IMR-90 (cell line): ENCODE data around the gene CCDC102B. TPM values are rescaled to one million over a fixed set of nuclear protein-coding genes. Genes with fewer than 3 reads are reported as not detected.

Experiments
- ATAC-seq: fragments of 200-7000 bp; cut with Tn5 transposase; 2 replicates; pipeline ENCODE4 v1.9.1; 2020; ENCODE audit warnings: low read depth, mild to moderate bottlenecking, moderate library complexity
- BruUV-seq: library from RNA; stranded (reverse); fragments of 400-500 nt; replicated peaks from 2 replicates; lab custom pipeline; 2021; lab: Mats Ljungman, UMichigan
- CTCF ChIA-PET: fragments of 300-600 bp; formaldehyde crosslinking; extraction: SDS; loops from one replicate; lab custom pipeline; 2021; ENCODE audit warnings: antibody characterized with exemption; lab: Yijun Ruan, JAX
- POLR2A ChIA-PET: fragments of 300-600 bp; sonication (Branson Sonifier 250); formaldehyde crosslinking; loops from one replicate; lab custom pipeline; 2022; ENCODE audit warnings: antibody characterized with exemption; ENCODE audit not compliant: unreplicated experiment; lab: Charles Lee
- DNase-seq: peaks from one replicate; pipeline ENCODE4 v3.0.0; 2013
- H2AFZ ChIP-seq: replicated peaks from 2 replicates; pipeline ENCODE3; 2013; ENCODE audit warnings: low read length, mild to moderate bottlenecking; ENCODE audit not compliant: poor library complexity
- H2AK5ac ChIP-seq: 2 replicates; pipeline ENCODE4 v1.6.1; 2013; ENCODE audit warnings: low read depth, low read length, inconsistent platforms
- H2AK9ac ChIP-seq: replicated peaks from 2 replicates; pipeline ENCODE3; 2013; ENCODE audit warnings: mild to moderate bottlenecking, low read depth, low read length, moderate library complexity; ENCODE audit not compliant: poor library complexity
- H2BK120ac ChIP-seq: 2 replicates; pipeline ENCODE4 v1.6.1; 2013; ENCODE audit warnings: low read depth, low read length, inconsistent platforms
- H2BK15ac ChIP-seq: 3 replicates; pipeline ENCODE4 v1.6.1; 2013; ENCODE audit warnings: low read depth, low read length, inconsistent platforms
- H2BK20ac ChIP-seq: 2 replicates; pipeline ENCODE4 v1.6.1; 2013; ENCODE audit warnings: low read depth, mild to moderate bottlenecking, inconsistent platforms, low read length, moderate library complexity
- H2BK5ac ChIP-seq: 2 replicates; pipeline ENCODE4 v1.6.1; 2013; ENCODE audit warnings: mild to moderate bottlenecking, low read depth, low read length, inconsistent platforms; ENCODE audit not compliant: poor library complexity, severe bottlenecking
- H3K14ac ChIP-seq: replicated peaks from 2 replicates; pipeline ENCODE4 v1.6.1; 2013; ENCODE audit warnings: low read depth, low read length, inconsistent platforms
- H3K18ac ChIP-seq: 2 replicates; pipeline ENCODE4 v1.6.1; 2013; ENCODE audit warnings: low read depth, low read length, control low read depth
- H3K23ac ChIP-seq: 2 replicates; pipeline ENCODE4 v1.6.1; 2013; ENCODE audit warnings: low read depth, low read length, inconsistent platforms
- H3K27ac ChIP-seq: 2 replicates; pipeline ENCODE4 v1.5.1; 2013; ENCODE audit warnings: mild to moderate bottlenecking, control low read depth, low read length; ENCODE audit not compliant: insufficient read depth
- H3K27me3 ChIP-seq: 2 replicates; pipeline ENCODE4 v1.6.1; 2013; ENCODE audit warnings: low read length; ENCODE audit not compliant: control insufficient read depth, insufficient read depth
- H3K36me3 ChIP-seq: 2 replicates; pipeline ENCODE4 v1.6.1; 2013; ENCODE audit warnings: low read length, mixed read lengths; ENCODE audit not compliant: control insufficient read depth, insufficient read depth
- H3K4ac ChIP-seq: 2 replicates; pipeline ENCODE4 v1.6.1; 2013; ENCODE audit warnings: low read depth, low read length, inconsistent platforms
- H3K4me1 ChIP-seq: 2 replicates; pipeline ENCODE4 v1.6.1; 2013; ENCODE audit warnings: low read length, mixed read lengths; ENCODE audit not compliant: control insufficient read depth, insufficient read depth
- H3K4me2 ChIP-seq: 2 replicates; pipeline ENCODE4 v1.6.1; 2013; ENCODE audit warnings: low read depth, mild to moderate bottlenecking, control low read depth, low read length, moderate library complexity
- H3K4me3 ChIP-seq: 2 replicates; pipeline ENCODE4 v1.5.1; 2013; ENCODE audit warnings: low read depth, mild to moderate bottlenecking, control low read depth, low read length, moderate library complexity; ENCODE audit not compliant: insufficient read depth
- H3K56ac ChIP-seq: 2 replicates; pipeline ENCODE4 v1.6.1; 2013; ENCODE audit warnings: low read length, inconsistent platforms; ENCODE audit not compliant: insufficient read depth; ENCODE audit errors: extremely low read depth
- H3K79me1 ChIP-seq, 2 experiments: 2 replicates each; pipeline ENCODE4 v1.6.1; 2013; ENCODE audit warnings: low read length in 2 of 2, inconsistent platforms in 1 of 2, low read depth in 1 of 2
- H3K9ac ChIP-seq: 2 replicates; pipeline ENCODE4 v1.6.1; 2013; ENCODE audit warnings: low read depth, low read length, control low read depth
- H3K9me1 ChIP-seq: 2 replicates; pipeline ENCODE4 v1.6.1; 2013; ENCODE audit warnings: low read length, inconsistent platforms; ENCODE audit not compliant: insufficient read depth
- H3K9me3 ChIP-seq: 2 replicates; pipeline ENCODE4 v1.6.1; 2013; ENCODE audit warnings: low read length; ENCODE audit not compliant: control insufficient read depth, insufficient read depth
- H4K20me1 ChIP-seq: 2 replicates; pipeline ENCODE4 v1.6.1; 2013; ENCODE audit warnings: low read length, inconsistent platforms; ENCODE audit not compliant: insufficient read depth
- H4K5ac ChIP-seq: 2 replicates; pipeline ENCODE4 v1.6.1; 2013; ENCODE audit warnings: mild to moderate bottlenecking, low read depth, low read length, control low read depth
- H4K8ac ChIP-seq, 2 experiments: 2 replicates each; pipeline ENCODE4 v1.6.1; 2013; ENCODE audit warnings: low read depth in 2 of 2, low read length in 2 of 2, control low read depth in 1 of 2, inconsistent platforms in 1 of 2
- H4K91ac ChIP-seq: 2 replicates; pipeline ENCODE4 v1.6.1; 2013; ENCODE audit warnings: low read depth, low read length, inconsistent platforms; ENCODE audit not compliant: insufficient read depth
- BHLHE40 ChIP-seq: fragments of 150-350 bp; IDR thresholded peaks from 2 replicates; pipeline ENCODE4 v1.6.1; 2016; ENCODE audit warnings: mild to moderate bottlenecking, low read depth, low read length
- CEBPB ChIP-seq: IDR thresholded peaks from 2 replicates; pipeline ENCODE4 v1.6.1; 2012; ENCODE audit warnings: low read depth, low read length, improper control_type of control experiment
- CHD1 ChIP-seq: IDR thresholded peaks from 2 replicates; pipeline ENCODE4 v1.6.1; 2012; ENCODE audit warnings: low read depth, low read length, improper control_type of control experiment
- CTCF ChIP-seq: conservative IDR thresholded peaks from 2 replicates; pipeline ENCODE4 v1.5.1; 2012; ENCODE audit warnings: mild to moderate bottlenecking, low read depth, low read length, improper control_type of control experiment
- ELK1 ChIP-seq: fragments of 150-350 bp; IDR thresholded peaks from 2 replicates; pipeline ENCODE4 v1.6.1; 2016; ENCODE audit warnings: low read depth, mild to moderate bottlenecking, low read length, moderate library complexity, borderline replicate concordance
- FOS ChIP-seq: fragments of 150-350 bp; IDR thresholded peaks from 2 replicates; pipeline ENCODE4 v1.6.1; 2016; ENCODE audit warnings: low read depth, low read length
- MAFK ChIP-seq: IDR thresholded peaks from 2 replicates; pipeline ENCODE4 v1.6.1; 2012; ENCODE audit warnings: low read depth, low read length, improper control_type of control experiment
- MAZ ChIP-seq: IDR thresholded peaks from 2 replicates; pipeline ENCODE4 v1.6.1; 2012; ENCODE audit warnings: low read depth, mild to moderate bottlenecking, low read length, improper control_type of control experiment, moderate library complexity, borderline replicate concordance
- MXI1 ChIP-seq: IDR thresholded peaks from 2 replicates; pipeline ENCODE4 v1.6.1; 2012; ENCODE audit warnings: low read depth, mild to moderate bottlenecking, low read length, moderate library complexity, borderline replicate concordance
- NFE2L2 ChIP-seq: fragments of 150-350 bp; IDR thresholded peaks from 2 replicates; pipeline ENCODE4 v1.6.1; 2016; ENCODE audit warnings: low read depth, mild to moderate bottlenecking, low read length
- POLR2A ChIP-seq: IDR thresholded peaks from 2 replicates; pipeline ENCODE4 v1.6.1; 2012; ENCODE audit warnings: mild to moderate bottlenecking, low read depth, low read length
- RAD21 ChIP-seq: IDR thresholded peaks from 2 replicates; pipeline ENCODE4 v1.6.1; 2012; ENCODE audit warnings: low read length, improper control_type of control experiment
- RCOR1 ChIP-seq: IDR thresholded peaks from 2 replicates; pipeline ENCODE4 v1.6.1; 2012; ENCODE audit warnings: mild to moderate bottlenecking, low read length, improper control_type of control experiment; ENCODE audit not compliant: insufficient replicate concordance
- RFX5 ChIP-seq: IDR thresholded peaks from 2 replicates; pipeline ENCODE4 v1.8.0; 2012; ENCODE audit warnings: low read depth, mild to moderate bottlenecking, low read length, moderate library complexity
- SMC3 ChIP-seq: fragments of 150-350 bp; IDR thresholded peaks from 2 replicates; pipeline ENCODE4 v1.6.1; 2016; ENCODE audit warnings: low read depth, mild to moderate bottlenecking, antibody characterized with exemption, low read length, moderate library complexity
- WGBS, 2 experiments: methylation state at CpG; one replicate each; pipeline versions ENCODE4 v1.1.5 to v1.1.7; 2013; ENCODE audit warnings: missing lambda C conversion rate in 2 of 2; ENCODE audit not compliant: insufficient read length in 1 of 2; ENCODE audit errors: extremely low coverage in 2 of 2; 5-methylcytosine and 5-hydroxymethylcytosine counted together
- dilution Hi-C: fragments of 300-500 bp; cut with HindIII; formaldehyde crosslinking; loops from one replicate; pipeline ENCODE4 v1.14.3; 2018; ENCODE audit warnings: low sequenced_read_pairs; ENCODE audit not compliant: unreplicated experiment
- in situ Hi-C: fragments of 300-500 bp; cut with MboI; formaldehyde crosslinking; loops from 3 replicates; pipeline ENCODE4 v1.14.3; 2019; ENCODE audit warnings: low sequenced_read_pairs, inconsistent platforms, mixed read lengths
- intact Hi-C: fragments of 100-400 bp; cut with micrococcal nuclease; formaldehyde crosslinking; loops from 2 replicates; pipeline ENCODE4 v1.10.0; 2022
- polyA plus RNA-seq, 3 experiments: library from polyadenylated mRNA; depleted of rRNA; stranded (reverse); fragments of >200 nt; gene quantifications; 2 replicates each; pipeline ENCODE4 v1.2.3, GENCODE V29; 2012; ENCODE audit warnings: low replicate concordance in 1 of 3
- total RNA-seq: library from RNA; depleted of rRNA; stranded (reverse); fragments of >200 nt; gene quantifications from 2 replicates; pipeline ENCODE4 v1.2.3, GENCODE V29; 2012
- TF ChIP-seq, protein P1 (sequence below): fragments of 150-350 bp; IDR thresholded peaks from 2 replicates; pipeline ENCODE4 v1.6.1; 2017; ENCODE audit warnings: mild to moderate bottlenecking, antibody characterized with exemption, low read length, low read depth

The CCDC102B gene
- total and polyA plus RNA-seq, 2 of the 4 experiments (the other 2 are of a cell fraction) = 0.54 to 1.4 TPM

GRCh38 chr18:68818584-68818983, 20.7 kb downstream of the CCDC102B start:
- H3K27ac ChIP-seq = no peak overlapping the region
- H2AK5ac ChIP-seq = no peak overlapping the region
- dilution Hi-C loops = no loop called here
- H4K5ac ChIP-seq = no peak overlapping the region
- intact Hi-C loops = no loop called here
- no peak overlapping the region for H2AFZ ChIP-seq
- no peak for ATAC-seq
- BruUV-seq = no TSS peak
- no peaks in the 10 kb centered on the region for H3K36me3 ChIP-seq
- no CpG with 5 or more reads among the region's 2 CpGs for WGBS, 2 experiments
- no peak overlapping the region for H2BK5ac ChIP-seq
- no peak overlapping the region for H2BK20ac ChIP-seq
- H4K91ac ChIP-seq = no peak overlapping the region
- H3K4me2 ChIP-seq = no peak overlapping the region
- no peak for DNase-seq
- TF ChIP-seq RAD21 = no peak
- no peak for TF ChIP-seq CEBPB
- TF ChIP-seq POLR2A = no peak
- TF ChIP-seq CHD1 = no peak
- no peak for TF ChIP-seq RCOR1
- TF ChIP-seq MXI1 = no peak
- TF ChIP-seq CTCF = no peak
- TF ChIP-seq BHLHE40 = no peak
- no peak for TF ChIP-seq MAZ
- no peak for TF ChIP-seq FOS
- no peak for TF ChIP-seq ELK1
- TF ChIP-seq SMC3 = no peak
- no peak for TF ChIP-seq NFE2L2
- no peak for TF ChIP-seq MAFK
- no peak for TF ChIP-seq RFX5
- TF ChIP-seq, protein P1, sequence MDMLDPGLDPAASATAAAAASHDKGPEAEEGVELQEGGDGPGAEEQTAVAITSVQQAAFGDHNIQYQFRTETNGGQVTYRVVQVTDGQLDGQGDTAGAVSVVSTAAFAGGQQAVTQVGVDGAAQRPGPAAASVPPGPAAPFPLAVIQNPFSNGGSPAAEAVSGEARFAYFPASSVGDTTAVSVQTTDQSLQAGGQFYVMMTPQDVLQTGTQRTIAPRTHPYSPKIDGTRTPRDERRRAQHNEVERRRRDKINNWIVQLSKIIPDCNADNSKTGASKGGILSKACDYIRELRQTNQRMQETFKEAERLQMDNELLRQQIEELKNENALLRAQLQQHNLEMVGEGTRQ = no peak
- no peaks in the 10 kb centered on the region for H3K27me3 ChIP-seq
- no peak overlapping the region for H3K14ac ChIP-seq
- no peaks in the 10 kb centered on the region for H3K79me1 ChIP-seq
- no peak overlapping the region for H2AK9ac ChIP-seq
- no peaks in the 10 kb centered on the region for H3K4me1 ChIP-seq
- H4K20me1 ChIP-seq = no peaks in the 10 kb centered on the region
- no peaks in the 10 kb centered on the region; the same call in 1 of the 2 replicates for H3K9me1 ChIP-seq
- H3K4ac ChIP-seq = no peak overlapping the region
- H3K4me3 ChIP-seq = no peak overlapping the region
- no peak overlapping the region; the same call in 1 of the 2 replicates for H2BK120ac ChIP-seq
- H3K18ac ChIP-seq = no peak overlapping the region; the same call in 1 of the 2 replicates
- ChIA-PET POLR2A (no interaction called here), CTCF (no interaction called here)
- no peak overlapping the region for H3K23ac ChIP-seq
- H3K56ac ChIP-seq = no peak overlapping the region
- in situ Hi-C loops = no loop called here
- no peaks in the 10 kb centered on the region for H3K9me3 ChIP-seq
- no peak overlapping the region for H3K9ac ChIP-seq
- H2BK15ac ChIP-seq = no peak overlapping the region
- no peak overlapping the region for H4K8ac ChIP-seq
